Breast epithelium (tissue), 3 donors: Measurements from ENCODE around the gene TSHR.

Experiments
- POLR2A ChIP-seq: fragments of 450-650 bp; IDR thresholded peaks from one replicate; pipeline ENCODE4 v1.6.1; 2016; ENCODE audit warnings: antibody characterized with exemption, mild to moderate bottlenecking, moderate library complexity
- TF ChIP-seq, protein P1 (sequence below), 3 donors: fragments of 450-650 bp; IDR thresholded peaks; one replicate each; pipeline ENCODE4 v1.5.1; 2016 to 2017; ENCODE audit warnings: antibody characterized with exemption in 3 of 3, mild to moderate bottlenecking in 3 of 3, moderate library complexity in 3 of 3

DNA sequence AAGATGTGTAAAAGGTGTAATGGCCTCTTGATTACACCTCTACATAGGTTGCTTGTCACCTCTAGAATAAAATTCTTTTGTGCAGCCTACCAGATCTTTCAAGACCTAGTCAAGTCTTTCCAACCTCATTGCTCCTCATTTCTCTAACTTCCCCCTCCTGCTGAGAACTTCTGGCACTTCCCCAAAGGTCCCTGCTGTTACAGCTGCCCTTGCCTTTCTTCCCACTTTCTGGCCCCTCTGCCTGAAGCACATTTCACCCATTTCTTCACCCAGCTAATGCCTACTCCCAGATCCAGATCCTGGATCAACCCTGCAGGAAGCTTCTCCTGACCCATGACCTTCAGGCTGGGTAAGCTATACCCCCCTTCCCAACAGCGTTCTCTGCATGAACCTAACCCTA lies 1.5 kb downstream of the TSHR start:
- TF ChIP-seq, protein P1, sequence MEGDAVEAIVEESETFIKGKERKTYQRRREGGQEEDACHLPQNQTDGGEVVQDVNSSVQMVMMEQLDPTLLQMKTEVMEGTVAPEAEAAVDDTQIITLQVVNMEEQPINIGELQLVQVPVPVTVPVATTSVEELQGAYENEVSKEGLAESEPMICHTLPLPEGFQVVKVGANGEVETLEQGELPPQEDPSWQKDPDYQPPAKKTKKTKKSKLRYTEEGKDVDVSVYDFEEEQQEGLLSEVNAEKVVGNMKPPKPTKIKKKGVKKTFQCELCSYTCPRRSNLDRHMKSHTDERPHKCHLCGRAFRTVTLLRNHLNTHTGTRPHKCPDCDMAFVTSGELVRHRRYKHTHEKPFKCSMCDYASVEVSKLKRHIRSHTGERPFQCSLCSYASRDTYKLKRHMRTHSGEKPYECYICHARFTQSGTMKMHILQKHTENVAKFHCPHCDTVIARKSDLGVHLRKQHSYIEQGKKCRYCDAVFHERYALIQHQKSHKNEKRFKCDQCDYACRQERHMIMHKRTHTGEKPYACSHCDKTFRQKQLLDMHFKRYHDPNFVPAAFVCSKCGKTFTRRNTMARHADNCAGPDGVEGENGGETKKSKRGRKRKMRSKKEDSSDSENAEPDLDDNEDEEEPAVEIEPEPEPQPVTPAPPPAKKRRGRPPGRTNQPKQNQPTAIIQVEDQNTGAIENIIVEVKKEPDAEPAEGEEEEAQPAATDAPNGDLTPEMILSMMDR (IDR thresholded peaks at IDR 0.05) = no peak
- no peak for TF ChIP-seq POLR2A
